ENCODE measurements around the gene RETREG1.

RETREG1 gene

GRCh38 chr5:16507716-16508115 lies 109.1 kb downstream of the RETREG1 start:
- Histone ChIP-seq H3F3A (ENCODE audit: low read depth) (no peaks in the 10 kb centered on the region), H3K79me2 (ENCODE audit: insufficient read depth, low read length) (no peaks in the 10 kb centered on the region), H3K9ac (ENCODE audit: low read depth, low read length, poor library complexity, severe bottlenecking) (no peak overlapping the region), H2AFZ (ENCODE audit: low read length) (no peak overlapping the region), H3K4me1 (ENCODE audit: insufficient read depth, low read length, poor library complexity, severe bottlenecking) (no peaks in the 10 kb centered on the region), H3K4me2 (ENCODE audit: low read depth, low read length, poor library complexity, severe bottlenecking) (no peak overlapping the region), H4K20me1 (ENCODE audit: insufficient read depth, low read length, poor library complexity, severe bottlenecking) (no peaks in the 10 kb centered on the region), H3K27me3 (ENCODE audit: insufficient read depth, low read length, poor library complexity, severe bottlenecking) (no peaks in the 10 kb centered on the region), H3K9me3 (ENCODE audit: insufficient read depth, low read depth, low read length) (no peaks in the 10 kb centered on the region), H3K36me3 (ENCODE audit: insufficient read depth, low read length) (no peaks in the 10 kb centered on the region), H3K4me3 (ENCODE audit: low read length, poor library complexity, severe bottlenecking) (no peak overlapping the region), H3K9me2 (replicated peaks; ENCODE audit: low read depth, low read length) (no peaks in the 10 kb centered on the region)
- TF ChIP-seq EZH2phosphoT487 (IDR thresholded peaks at IDR 0.05; ENCODE audit: borderline replicate concordance): no peak
- TF ChIP-seq CTCF (conservative IDR thresholded peaks at IDR 0.05; ENCODE audit: low read length): no peak

GRCh38 chr5:16505904-16506303 lies 110.9 kb downstream of the RETREG1 start:
- no peak overlapping the region for H3K9ac ChIP-seq (ENCODE audit: low read depth, low read length, poor library complexity, severe bottlenecking)
- H3K4me2 ChIP-seq (ENCODE audit: low read depth, low read length, poor library complexity, severe bottlenecking): no peak overlapping the region
- no peak overlapping the region for H3K4me3 ChIP-seq (ENCODE audit: low read length, poor library complexity, severe bottlenecking)
- H3K9me3 ChIP-seq (ENCODE audit: insufficient read depth, low read depth, low read length): no peaks in the 10 kb centered on the region
- no peaks in the 10 kb centered on the region for H4K20me1 ChIP-seq (ENCODE audit: insufficient read depth, low read length, poor library complexity, severe bottlenecking)
- H3F3A ChIP-seq (ENCODE audit: low read depth): no peaks in the 10 kb centered on the region
- TF ChIP-seq CTCF (conservative IDR thresholded peaks at IDR 0.05; ENCODE audit: low read length) (no peak), EZH2phosphoT487 (IDR thresholded peaks at IDR 0.05; ENCODE audit: borderline replicate concordance) (no peak)
- no peaks in the 10 kb centered on the region for H3K79me2 ChIP-seq (ENCODE audit: insufficient read depth, low read length)
- no peaks in the 10 kb centered on the region for H3K27me3 ChIP-seq (ENCODE audit: insufficient read depth, low read length, poor library complexity, severe bottlenecking)
- no peaks in the 10 kb centered on the region for H3K4me1 ChIP-seq (ENCODE audit: insufficient read depth, low read length, poor library complexity, severe bottlenecking)
- H3K9me2 ChIP-seq (replicated peaks; ENCODE audit: low read depth, low read length): no peaks in the 10 kb centered on the region
- no peaks in the 10 kb centered on the region for H3K36me3 ChIP-seq (ENCODE audit: insufficient read depth, low read length)
- H2AFZ ChIP-seq (ENCODE audit: low read length): no peak overlapping the region

GRCh38 chr5:16505140-16505891 lies 111.5 kb downstream of the RETREG1 start:
- no peak overlapping the region for H3K9ac ChIP-seq (ENCODE audit: low read depth, low read length, poor library complexity, severe bottlenecking)
- H3K9me2 ChIP-seq (replicated peaks; ENCODE audit: low read depth, low read length): no peaks in the 10 kb centered on the region
- no peaks in the 10 kb centered on the region for H4K20me1 ChIP-seq (ENCODE audit: insufficient read depth, low read length, poor library complexity, severe bottlenecking)
- H3K4me1 ChIP-seq (ENCODE audit: insufficient read depth, low read length, poor library complexity, severe bottlenecking): no peaks in the 10 kb centered on the region
- no peaks in the 10 kb centered on the region for H3F3A ChIP-seq (ENCODE audit: low read depth)
- H3K27me3 ChIP-seq (ENCODE audit: insufficient read depth, low read length, poor library complexity, severe bottlenecking): no peaks in the 10 kb centered on the region
- H2AFZ ChIP-seq (ENCODE audit: low read length): no peak overlapping the region
- TF ChIP-seq CTCF (conservative IDR thresholded peaks at IDR 0.05; ENCODE audit: low read length) (no peak), EZH2phosphoT487 (IDR thresholded peaks at IDR 0.05; ENCODE audit: borderline replicate concordance) (no peak)
- H3K36me3 ChIP-seq (ENCODE audit: insufficient read depth, low read length): no peaks in the 10 kb centered on the region
- H3K79me2 ChIP-seq (ENCODE audit: insufficient read depth, low read length): no peaks in the 10 kb centered on the region
- H3K4me2 ChIP-seq (ENCODE audit: low read depth, low read length, poor library complexity, severe bottlenecking): no peak overlapping the region
- no peaks in the 10 kb centered on the region for H3K9me3 ChIP-seq (ENCODE audit: insufficient read depth, low read depth, low read length)
- H3K4me3 ChIP-seq (ENCODE audit: low read length, poor library complexity, severe bottlenecking): no peak overlapping the region
